GM19238 (cell line): ENCODE measurements around the gene RASGRP1.

Source experiments
- DNase-seq: peaks from one replicate; pipeline ENCODE4 v3.0.0; 2011; ENCODE audit warnings: low spot score; ENCODE audit not compliant: insufficient read length

The RASGRP1 gene

DNA sequence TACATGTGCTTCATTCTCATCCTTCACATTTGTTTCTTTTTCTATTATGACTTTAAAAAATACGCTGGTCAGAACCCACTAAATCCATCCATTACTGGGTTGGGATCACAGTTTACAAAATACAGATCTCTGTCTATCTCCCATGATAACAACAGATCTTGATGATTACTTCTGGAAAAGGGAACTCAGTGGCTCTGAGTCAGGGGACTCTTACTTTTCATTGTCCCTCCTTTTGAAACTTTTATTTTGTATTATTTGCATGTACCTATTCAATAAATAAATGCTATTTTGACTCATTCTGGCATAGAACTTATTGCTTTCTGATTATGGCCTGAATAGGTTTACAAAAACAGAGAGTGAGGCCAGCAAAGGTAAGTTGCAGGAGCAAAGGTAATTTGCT is 11.6 kb upstream of the RASGRP1 start:
- no peak for DNase-seq

DNA sequence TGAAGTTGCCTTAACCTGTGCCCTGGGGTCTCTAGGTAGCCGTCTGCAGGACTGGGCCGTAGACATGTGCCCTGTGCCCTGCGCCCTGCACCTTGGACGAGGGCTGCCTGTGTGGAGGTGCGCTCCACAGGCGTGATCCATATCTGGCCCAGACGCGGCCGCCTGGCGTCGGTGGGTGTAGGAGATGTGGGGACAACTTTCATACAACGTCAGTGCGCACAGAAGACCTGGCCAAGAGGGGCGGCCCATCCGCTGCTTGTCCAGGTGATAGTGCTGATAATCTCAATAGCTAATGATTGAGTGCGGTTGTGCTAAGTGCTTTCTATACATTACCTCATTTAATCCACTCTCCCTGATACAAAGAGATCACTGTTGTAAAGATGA is 665 bp upstream of the RASGRP1 start:
- DNase-seq: no peak

DNA sequence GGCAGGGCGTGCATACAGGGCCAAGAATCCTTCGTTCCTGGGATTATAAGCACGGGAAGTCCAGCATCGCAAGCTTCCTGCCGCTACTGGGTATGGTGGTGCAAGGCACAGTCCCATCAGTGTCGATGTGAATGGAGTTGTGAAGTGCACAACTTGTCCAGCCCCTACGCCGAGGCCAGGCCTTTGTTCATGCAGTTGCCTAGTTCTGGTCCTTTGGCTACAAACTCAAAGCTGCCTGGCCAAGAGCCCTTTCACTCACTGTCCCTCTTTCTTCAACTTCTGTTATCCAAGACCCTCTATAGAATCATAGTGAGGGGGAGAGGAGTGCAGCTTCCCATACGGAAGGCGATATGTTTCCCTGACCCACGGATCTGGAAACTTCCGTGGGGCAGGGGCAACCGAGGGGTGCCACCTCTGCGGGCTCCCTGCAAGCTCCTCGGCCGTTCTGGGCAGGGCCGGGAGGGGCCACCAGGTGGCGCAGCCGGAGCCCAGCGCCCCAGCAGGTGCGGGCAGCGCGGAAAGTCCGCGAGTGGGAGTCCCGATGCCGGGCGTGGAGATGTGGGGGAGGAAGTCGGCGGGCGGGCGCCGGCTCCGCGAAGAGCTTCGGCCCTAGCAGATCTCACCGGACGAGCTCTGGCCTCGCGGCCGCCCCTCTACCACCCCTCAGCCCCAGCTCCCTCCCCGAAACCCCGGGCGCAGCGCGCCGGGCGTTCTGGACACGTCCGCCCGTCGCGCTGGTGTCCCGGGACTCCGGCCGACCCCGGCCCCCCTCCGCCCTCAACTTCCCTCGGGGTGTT is 693 bp downstream of the RASGRP1 start:
- peak; percentile 71 for DNase-seq

GRCh38 chr15:38562278-38562677 is 2.3 kb downstream of the RASGRP1 start:
- no peak for DNase-seq

DNA sequence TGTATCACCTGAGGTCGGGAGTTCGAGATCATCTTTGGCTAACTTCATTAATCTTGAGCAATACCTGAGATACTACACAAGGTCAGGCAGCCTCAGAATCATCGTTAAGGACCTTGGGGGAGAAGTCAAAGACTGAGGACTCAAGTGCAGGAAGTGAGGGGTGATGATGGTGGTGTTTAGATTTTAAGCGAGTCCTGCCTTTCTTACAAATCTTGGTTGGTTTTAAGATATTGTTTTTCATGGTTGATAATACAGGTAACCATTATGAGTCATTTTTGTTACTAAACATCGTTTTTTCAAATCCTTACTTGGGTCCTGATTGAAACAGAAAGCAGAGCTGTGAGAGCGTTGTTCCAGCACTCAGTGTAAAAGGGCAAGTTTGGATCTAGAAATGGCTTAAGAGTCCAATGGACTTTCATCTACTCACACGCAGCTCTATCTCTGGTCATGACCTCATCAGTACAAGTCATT is 4.1 kb downstream of the RASGRP1 start:
- no peak for DNase-seq

DNA sequence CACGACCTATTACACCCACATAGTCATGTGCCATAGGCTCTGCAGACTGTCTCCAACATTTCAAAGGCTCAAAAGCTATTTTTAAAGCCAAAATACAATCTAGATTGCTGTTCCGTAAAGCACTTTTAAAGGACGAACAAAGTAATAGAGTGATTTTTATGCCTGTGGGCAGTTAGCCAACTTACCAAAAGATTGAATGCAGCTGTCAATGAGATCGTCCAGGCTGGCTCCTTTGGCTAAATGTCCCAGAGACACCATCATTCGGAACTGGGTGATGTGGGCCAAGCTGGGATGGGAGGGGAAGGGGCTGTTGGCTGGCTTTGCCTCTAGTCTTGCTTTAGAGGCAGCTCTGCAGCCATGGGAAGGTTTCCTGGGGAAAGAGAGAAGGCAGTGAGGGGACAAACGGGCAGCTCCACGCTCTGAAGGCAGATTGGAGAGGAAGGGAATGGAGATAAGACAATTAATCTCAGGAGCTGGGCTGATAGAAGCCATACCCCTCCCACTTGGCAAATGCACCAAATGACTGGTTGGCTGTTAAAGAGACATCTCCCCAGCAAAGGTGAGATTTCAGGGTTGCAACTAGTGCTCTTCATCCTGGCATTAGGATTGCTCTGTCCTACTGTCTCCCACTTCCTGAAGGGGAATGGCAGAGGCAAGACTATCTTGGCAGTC is 4.8 kb downstream of the RASGRP1 start:
- DNase-seq: no peak

GRCh38 chr15:38559131-38559530 is 5.5 kb downstream of the RASGRP1 start:
- DNase-seq: no peak

GRCh38 chr15:38558372-38559059 is 6.1 kb downstream of the RASGRP1 start:
- no peak for DNase-seq

- DNase-seq: no peak
Observed at GRCh38 chr15:38557921-38558320, 6.7 kb downstream of the RASGRP1 start.

- DNase-seq: no peak
Observed at GRCh38 chr15:38555686-38556334, 8.8 kb downstream of the RASGRP1 start.

GRCh38 chr15:38554354-38554753 is 10.3 kb downstream of the RASGRP1 start:
- DNase-seq: no peak

DNA sequence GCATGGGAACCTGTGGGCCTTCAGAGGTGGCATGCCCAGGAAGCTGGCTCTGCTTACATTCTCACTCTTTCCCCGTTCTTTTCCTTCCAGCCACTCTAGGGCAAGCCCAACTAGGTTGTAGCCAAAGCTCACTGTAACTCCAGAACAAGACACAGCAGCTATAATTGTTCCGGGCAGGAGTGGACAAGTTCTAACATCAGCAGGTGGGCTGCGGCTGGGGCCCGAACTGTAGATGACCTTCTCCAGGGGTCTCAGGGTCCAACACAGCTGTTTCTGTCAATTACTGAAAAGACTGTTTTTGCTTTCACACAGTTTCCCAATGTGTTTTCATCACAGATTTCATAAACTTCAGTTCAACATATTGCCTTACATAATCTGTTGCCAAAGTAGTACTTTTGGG is 11.5 kb downstream of the RASGRP1 start:
- no peak for DNase-seq

GRCh38 chr15:38551720-38552648 is 12.6 kb downstream of the RASGRP1 start:
- no peak for DNase-seq

GRCh38 chr15:38549222-38549621 is 15.4 kb downstream of the RASGRP1 start:
- DNase-seq: no peak

DNA sequence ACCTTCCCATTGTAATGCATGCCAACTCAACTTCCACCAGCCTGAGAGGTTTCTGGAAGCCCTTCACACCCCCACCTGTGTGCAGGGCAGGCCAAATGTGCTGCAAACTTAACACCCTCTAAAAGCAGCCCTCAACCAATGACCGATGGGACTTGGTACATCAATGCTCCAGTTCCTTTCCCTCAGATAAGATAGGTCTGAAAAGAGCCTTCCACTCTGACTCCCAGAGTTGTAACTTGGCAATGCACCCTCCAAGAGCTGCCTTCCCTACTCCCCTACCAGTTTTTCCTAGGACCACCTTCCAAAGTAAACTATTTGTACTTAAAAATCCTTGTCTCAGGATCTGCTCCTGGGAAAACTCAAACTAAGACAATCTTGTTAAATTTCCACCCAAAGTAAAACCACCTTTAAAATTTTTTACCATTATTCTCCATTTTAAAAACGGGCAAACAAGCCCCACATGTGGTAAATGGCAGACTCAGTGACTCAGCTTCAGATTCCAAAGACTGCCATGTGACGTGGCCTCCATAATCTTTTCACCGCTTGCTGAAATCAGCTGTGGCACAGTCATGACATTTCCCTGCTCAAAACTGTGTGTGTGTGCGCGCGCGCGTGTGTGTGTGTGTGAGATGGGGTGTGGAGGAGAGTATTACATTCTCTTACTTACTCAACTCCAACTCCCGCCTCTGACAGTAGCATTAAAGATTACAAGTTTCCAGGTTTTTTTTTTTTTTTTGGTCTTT is 17.2 kb downstream of the RASGRP1 start:
- DNase-seq: no peak

- no peak for DNase-seq
Observed at GRCh38 chr15:38545179-38545578, 19.4 kb downstream of the RASGRP1 start.

GRCh38 chr15:38541026-38541425 is 23.6 kb downstream of the RASGRP1 start:
- no peak for DNase-seq

DNA sequence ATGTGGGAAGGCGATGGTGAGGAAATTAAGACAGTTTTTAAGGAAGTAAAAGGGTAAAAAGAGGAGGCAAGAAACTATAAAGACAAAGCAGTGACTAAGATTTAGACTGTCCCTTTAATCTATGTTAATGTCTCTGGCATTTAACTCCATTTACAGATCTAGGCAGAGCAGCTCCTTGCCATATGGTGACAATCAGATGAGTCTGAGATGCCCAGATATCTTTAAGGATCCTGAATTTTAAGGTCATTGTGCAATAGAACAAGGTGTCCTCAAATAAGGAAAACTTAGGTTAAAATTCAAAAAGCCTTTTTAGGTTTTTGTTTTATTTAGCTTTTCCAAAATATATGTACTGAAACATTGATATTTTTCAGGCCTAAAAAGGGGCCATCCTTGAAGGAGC is 24.1 kb downstream of the RASGRP1 start:
- DNase-seq: no peak

DNA sequence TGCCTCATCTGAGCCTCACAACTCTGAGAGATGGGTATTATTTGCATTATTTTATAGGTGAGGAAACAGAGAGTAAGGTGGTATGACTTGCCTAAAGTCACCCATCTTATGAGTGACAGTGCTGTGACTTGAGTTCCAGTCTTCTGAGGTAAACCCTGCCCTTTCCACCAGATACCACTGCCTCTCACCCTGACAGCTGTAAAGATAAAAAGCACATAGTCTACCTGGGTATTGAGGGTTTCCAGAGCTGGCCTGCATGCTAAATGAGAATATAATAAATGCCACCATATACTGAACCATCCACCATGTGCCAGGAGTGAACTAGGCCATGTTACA is 25.6 kb downstream of the RASGRP1 start:
- no peak for DNase-seq

GRCh38 chr15:38538328-38539007 is 26.1 kb downstream of the RASGRP1 start:
- DNase-seq: no peak
